DND-41 (cell line): ENCODE results near the gene ACSF3.

Experiments used
- CTCF ChIP-seq: IDR thresholded peaks from 2 replicates; pipeline ENCODE4 v1.5.1; 2012; ENCODE audit warnings: borderline replicate concordance, low read length, moderate library complexity, mild to moderate bottlenecking; ENCODE audit not compliant: poor library complexity, severe bottlenecking; ENCODE audit errors: extremely low read depth
- EZH2 ChIP-seq: IDR thresholded peaks from 3 replicates; pipeline ENCODE4 v1.6.1; 2012; ENCODE audit warnings: borderline replicate concordance, low read depth, mild to moderate bottlenecking, moderate library complexity, low read length, inconsistent platforms; ENCODE audit not compliant: severe bottlenecking

DNA sequence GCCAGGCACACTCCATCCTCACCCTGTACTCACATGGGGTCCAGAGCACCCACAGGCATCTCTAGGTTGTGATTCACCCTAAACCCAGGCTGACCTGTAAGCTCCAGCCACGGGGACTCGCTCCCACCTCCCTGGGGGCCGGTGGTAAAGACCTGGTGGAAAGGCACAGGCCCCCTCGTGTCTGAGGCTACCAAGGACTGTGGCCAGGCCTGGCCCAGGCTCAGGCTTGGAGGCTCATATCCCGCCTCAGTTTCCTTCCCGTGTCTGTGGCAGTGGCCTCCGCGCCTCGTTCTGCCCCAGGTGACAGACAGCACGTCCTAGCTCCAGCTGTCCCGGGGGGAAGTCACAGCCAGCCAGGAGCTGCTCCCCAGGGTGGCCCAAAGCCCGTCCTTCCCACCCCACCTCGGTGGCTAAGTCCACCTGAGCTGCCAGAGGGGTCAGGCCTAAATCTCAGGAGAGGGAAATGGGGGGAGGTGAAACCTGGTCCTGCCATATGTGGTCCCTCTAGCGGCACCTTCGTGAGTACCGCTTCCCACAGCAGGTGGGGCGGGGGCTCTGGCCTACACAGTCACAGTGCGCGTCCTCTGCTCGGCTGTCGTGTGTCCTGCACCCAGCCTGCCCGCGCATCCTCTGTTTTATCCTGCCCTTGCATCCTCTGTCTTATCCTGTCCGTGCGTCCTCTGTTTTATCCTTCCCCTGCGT is 90.5 kb downstream of the ACSF3 start:
- TF ChIP-seq EZH2: no peak
- TF ChIP-seq CTCF: no peak
